ENCODE data around the gene SPSB4.
"Not testable (repeated sequence)": the region's sequence is repeated elsewhere in the genome, so short reads cannot be mapped to it uniquely, and the experiment has no call there.

Gene SPSB4

GRCh38 chr3:141109751-141110150, 58.6 kb downstream of the SPSB4 start:
- H3K9me3 ChIP-seq (ENCODE audit: control insufficient read depth, low read length) = peaks cover 11% of the 10 kb centered on the region
- H3K4me1 ChIP-seq (ENCODE audit: control insufficient read depth, insufficient read depth, low read length, poor library complexity, severe bottlenecking) = peaks cover 3% of the 10 kb centered on the region
- no peak overlapping the region for H3K27ac ChIP-seq (ENCODE audit: low read depth, low read length, severe bottlenecking)
- H3K36me3 ChIP-seq (ENCODE audit: control insufficient read depth, insufficient read depth, low read length) = peaks cover 13% of the 10 kb centered on the region
- no peak overlapping the region for H3K4me3 ChIP-seq (ENCODE audit: extremely low read depth, insufficient read depth, low read length, poor library complexity, severe bottlenecking)
- WGBS, 2 experiments (ENCODE audit: insufficient coverage in 2 of 2) = 77% methylated on average over 6 to 7 of the region's 7 CpGs

GRCh38 chr3:141110322-141110721, 59.2 kb downstream of the SPSB4 start:
- H3K27ac ChIP-seq (ENCODE audit: low read depth, low read length, severe bottlenecking) = no peak overlapping the region
- H3K36me3 ChIP-seq (ENCODE audit: control insufficient read depth, insufficient read depth, low read length) = peaks cover 13% of the 10 kb centered on the region
- H3K9me3 ChIP-seq (ENCODE audit: control insufficient read depth, low read length) = peaks cover 11% of the 10 kb centered on the region
- no peak overlapping the region for H3K4me3 ChIP-seq (ENCODE audit: extremely low read depth, insufficient read depth, low read length, poor library complexity, severe bottlenecking)
- H3K4me1 ChIP-seq (ENCODE audit: control insufficient read depth, insufficient read depth, low read length, poor library complexity, severe bottlenecking) = no peaks in the 10 kb centered on the region

- no peak overlapping the region for H3K4me3 ChIP-seq (ENCODE audit: extremely low read depth, insufficient read depth, low read length, poor library complexity, severe bottlenecking)
- no peak overlapping the region for H3K27ac ChIP-seq (ENCODE audit: low read depth, low read length, severe bottlenecking)
- WGBS, 2 experiments (ENCODE audit: insufficient coverage in 2 of 2) = 93 to 96% methylated on average over 7 of the region's 12 CpGs
- peaks cover 11% of the 10 kb centered on the region for H3K9me3 ChIP-seq (ENCODE audit: control insufficient read depth, low read length)
- H3K4me1 ChIP-seq (ENCODE audit: control insufficient read depth, insufficient read depth, low read length, poor library complexity, severe bottlenecking) = no peaks in the 10 kb centered on the region
- H3K36me3 ChIP-seq (ENCODE audit: control insufficient read depth, insufficient read depth, low read length) = peaks cover 13% of the 10 kb centered on the region
Measured at GRCh38 chr3:141111364-141112155, 60.4 kb downstream of the SPSB4 start.

GRCh38 chr3:141112686-141113297, 61.6 kb downstream of the SPSB4 start:
- H3K9me3 ChIP-seq (ENCODE audit: control insufficient read depth, low read length) = peaks cover 11% of the 10 kb centered on the region
- no peak overlapping the region for H3K4me3 ChIP-seq (ENCODE audit: extremely low read depth, insufficient read depth, low read length, poor library complexity, severe bottlenecking)
- H3K36me3 ChIP-seq (ENCODE audit: control insufficient read depth, insufficient read depth, low read length) = peaks cover 13% of the 10 kb centered on the region
- 100% methylated on average over 1 of the region's 3 CpGs for WGBS, 2 experiments (ENCODE audit: insufficient coverage in 2 of 2)
- no peaks in the 10 kb centered on the region for H3K4me1 ChIP-seq (ENCODE audit: control insufficient read depth, insufficient read depth, low read length, poor library complexity, severe bottlenecking)
- no peak overlapping the region for H3K27ac ChIP-seq (ENCODE audit: low read depth, low read length, severe bottlenecking)

- peaks cover 11% of the 10 kb centered on the region for H3K9me3 ChIP-seq (ENCODE audit: control insufficient read depth, low read length)
- 92 to 100% methylated on average over 2 to 4 of the region's 6 CpGs for WGBS, 2 experiments (ENCODE audit: insufficient coverage in 2 of 2)
- H3K27ac ChIP-seq (ENCODE audit: low read depth, low read length, severe bottlenecking); H3K4me3 ChIP-seq (ENCODE audit: extremely low read depth, insufficient read depth, low read length, poor library complexity, severe bottlenecking); H3K4me1 ChIP-seq (ENCODE audit: control insufficient read depth, insufficient read depth, low read length, poor library complexity, severe bottlenecking): not testable (repeated sequence)
- H3K36me3 ChIP-seq (ENCODE audit: control insufficient read depth, insufficient read depth, low read length) = peaks cover 13% of the 10 kb centered on the region
Measured at GRCh38 chr3:141113680-141114079, 62.5 kb downstream of the SPSB4 start.

GRCh38 chr3:141114179-141114745, 63.1 kb downstream of the SPSB4 start:
- H3K9me3 ChIP-seq (ENCODE audit: control insufficient read depth, low read length) = peaks cover 11% of the 10 kb centered on the region
- H3K4me3 ChIP-seq (ENCODE audit: extremely low read depth, insufficient read depth, low read length, poor library complexity, severe bottlenecking) = no peak overlapping the region
- no peaks in the 10 kb centered on the region for H3K4me1 ChIP-seq (ENCODE audit: control insufficient read depth, insufficient read depth, low read length, poor library complexity, severe bottlenecking)
- H3K36me3 ChIP-seq (ENCODE audit: control insufficient read depth, insufficient read depth, low read length) = peaks cover 10% of the 10 kb centered on the region
- 91 to 93% methylated on average over 10 of the region's 10 CpGs for WGBS, 2 experiments (ENCODE audit: insufficient coverage in 2 of 2)
- no peak overlapping the region for H3K27ac ChIP-seq (ENCODE audit: low read depth, low read length, severe bottlenecking)

GRCh38 chr3:141114816-141115460, 63.8 kb downstream of the SPSB4 start:
- Histone ChIP-seq H3K4me1 (ENCODE audit: control insufficient read depth, insufficient read depth, low read length, poor library complexity, severe bottlenecking) (no peaks in the 10 kb centered on the region), H3K36me3 (ENCODE audit: control insufficient read depth, insufficient read depth, low read length) (peaks cover 5% of the 10 kb centered on the region), H3K4me3 (ENCODE audit: extremely low read depth, insufficient read depth, low read length, poor library complexity, severe bottlenecking) (no peak overlapping the region), H3K27ac (ENCODE audit: low read depth, low read length, severe bottlenecking) (no peak overlapping the region), H3K9me3 (ENCODE audit: control insufficient read depth, low read length) (peaks cover 6% of the 10 kb centered on the region)
- WGBS, 2 experiments (ENCODE audit: insufficient coverage in 2 of 2) = 76 to 77% methylated on average over 10 to 11 of the region's 13 CpGs

- H3K9me3 ChIP-seq (ENCODE audit: control insufficient read depth, low read length) = no peaks in the 10 kb centered on the region
- no peaks in the 10 kb centered on the region for H3K4me1 ChIP-seq (ENCODE audit: control insufficient read depth, insufficient read depth, low read length, poor library complexity, severe bottlenecking)
- no peaks in the 10 kb centered on the region for H3K36me3 ChIP-seq (ENCODE audit: control insufficient read depth, insufficient read depth, low read length)
- H3K4me3 ChIP-seq (ENCODE audit: extremely low read depth, insufficient read depth, low read length, poor library complexity, severe bottlenecking) = no peak overlapping the region
- WGBS, 2 experiments (ENCODE audit: insufficient coverage in 2 of 2) = 75 to 95% methylated on average over 1 to 3 of the region's 3 CpGs
- no peak overlapping the region for H3K27ac ChIP-seq (ENCODE audit: low read depth, low read length, severe bottlenecking)
Measured at GRCh38 chr3:141115789-141116541, 64.8 kb downstream of the SPSB4 start.

- Histone ChIP-seq H3K9me3 (ENCODE audit: control insufficient read depth, low read length) (no peaks in the 10 kb centered on the region), H3K4me1 (ENCODE audit: control insufficient read depth, insufficient read depth, low read length, poor library complexity, severe bottlenecking) (no peaks in the 10 kb centered on the region), H3K36me3 (ENCODE audit: control insufficient read depth, insufficient read depth, low read length) (no peaks in the 10 kb centered on the region), H3K27ac (ENCODE audit: low read depth, low read length, severe bottlenecking) (no peak overlapping the region), H3K4me3 (ENCODE audit: extremely low read depth, insufficient read depth, low read length, poor library complexity, severe bottlenecking) (no peak overlapping the region)
- WGBS, 2 experiments (ENCODE audit: insufficient coverage in 2 of 2) = no CpG with 5 or more reads among the region's 1 CpG
Measured at GRCh38 chr3:141116721-141117120, 65.6 kb downstream of the SPSB4 start.

- WGBS, 2 experiments (ENCODE audit: insufficient coverage in 2 of 2) = no CpG with 5 or more reads among the region's 1 CpG
- H3K27ac ChIP-seq (ENCODE audit: low read depth, low read length, severe bottlenecking); H3K9me3 ChIP-seq (ENCODE audit: control insufficient read depth, low read length); H3K4me3 ChIP-seq (ENCODE audit: extremely low read depth, insufficient read depth, low read length, poor library complexity, severe bottlenecking); H3K4me1 ChIP-seq (ENCODE audit: control insufficient read depth, insufficient read depth, low read length, poor library complexity, severe bottlenecking); H3K36me3 ChIP-seq (ENCODE audit: control insufficient read depth, insufficient read depth, low read length): not testable (repeated sequence)
Measured at GRCh38 chr3:141117982-141118381, 66.8 kb downstream of the SPSB4 start.
